Right atrium auricular region (tissue), 2 donors: Measurements from ENCODE around the gene PC. TPM values are rescaled to one million over a fixed set of nuclear protein-coding genes. Genes with fewer than 3 reads are reported as not detected.

Experiments
- DNase-seq: peaks from one replicate; pipeline ENCODE4 v3.0.0-alpha.2; 2019; ENCODE audit warnings: low spot score
- H3K27ac ChIP-seq, 2 donors: fragments of 200-600 bp; sonication (generic); 1 replicate in 1 of 2; 2 replicates in 1 of 2; pipeline ENCODE4 v1.5.1; 2016 to 2019
- H3K27me3 ChIP-seq, 2 donors: fragments of 200-600 bp; sonication (generic); one replicate each; pipeline versions ENCODE4 v1.5.1 to v1.6.0; 2017 to 2019
- H3K36me3 ChIP-seq: fragments of 200-600 bp; sonication (generic); one replicate; pipeline ENCODE4 v1.5.1; 2016
- H3K4me1 ChIP-seq, 2 donors: fragments of 200-600 bp; sonication (generic); one replicate each; pipeline versions ENCODE4 v1.5.1 to v1.6.0; 2017 to 2019
- H3K4me3 ChIP-seq, 2 donors: fragments of 200-600 bp; sonication (generic); 1 replicate in 1 of 2; 2 replicates in 1 of 2; pipeline ENCODE4 v1.5.1; 2017 to 2019; ENCODE audit warnings: mild to moderate bottlenecking in 1 of 2, moderate library complexity in 1 of 2
- H3K9me3 ChIP-seq, 2 donors: fragments of 200-600 bp; sonication (generic); one replicate each; pipeline ENCODE4 v1.5.1; 2019
- total RNA-seq, 2 donors: library from RNA; depleted of rRNA; stranded (reverse); fragments of >200 nt; gene quantifications; one replicate each; pipeline ENCODE4 v1.1.0, GENCODE V29; 2016
- TF ChIP-seq, protein P1 (sequence below), 2 donors: fragments of 200-600 bp; sonication (generic); IDR thresholded peaks; one replicate each; pipeline ENCODE4 v1.5.1; 2019; ENCODE audit warnings: antibody characterized with exemption in 2 of 2

The PC gene
- total RNA-seq, 2 donors from 2014 or later = 8.6 to 9.3 TPM

DNA sequence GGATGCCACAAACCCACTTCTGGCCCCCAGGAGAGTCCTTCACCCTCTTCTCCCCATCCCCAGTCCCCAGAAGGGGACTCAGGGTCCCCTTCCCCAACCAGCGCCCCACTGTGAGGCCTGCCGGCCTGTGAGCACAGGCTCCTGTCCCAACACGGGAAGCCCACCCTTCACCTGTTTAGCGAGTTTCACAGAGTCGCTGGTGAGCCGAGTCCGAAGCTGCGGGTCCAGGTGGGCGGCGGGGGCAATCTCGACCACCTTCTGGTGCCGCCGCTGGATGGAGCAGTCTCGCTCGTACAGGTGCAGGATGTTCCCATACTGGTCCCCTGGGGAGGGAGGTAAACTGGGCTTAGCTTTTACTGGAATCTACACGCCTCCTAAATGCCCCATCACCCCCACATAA is 88.1 kb downstream of the PC start:
- Histone ChIP-seq H3K27ac (no peak overlapping the region), H3K4me1 (no peaks in the 10 kb centered on the region), H3K36me3 (no peaks in the 10 kb centered on the region), H3K4me3 (no peak overlapping the region), H3K9me3 (no peaks in the 10 kb centered on the region), H3K27me3 (no peaks in the 10 kb centered on the region)
- no peak for DNase-seq
- TF ChIP-seq, protein P1, sequence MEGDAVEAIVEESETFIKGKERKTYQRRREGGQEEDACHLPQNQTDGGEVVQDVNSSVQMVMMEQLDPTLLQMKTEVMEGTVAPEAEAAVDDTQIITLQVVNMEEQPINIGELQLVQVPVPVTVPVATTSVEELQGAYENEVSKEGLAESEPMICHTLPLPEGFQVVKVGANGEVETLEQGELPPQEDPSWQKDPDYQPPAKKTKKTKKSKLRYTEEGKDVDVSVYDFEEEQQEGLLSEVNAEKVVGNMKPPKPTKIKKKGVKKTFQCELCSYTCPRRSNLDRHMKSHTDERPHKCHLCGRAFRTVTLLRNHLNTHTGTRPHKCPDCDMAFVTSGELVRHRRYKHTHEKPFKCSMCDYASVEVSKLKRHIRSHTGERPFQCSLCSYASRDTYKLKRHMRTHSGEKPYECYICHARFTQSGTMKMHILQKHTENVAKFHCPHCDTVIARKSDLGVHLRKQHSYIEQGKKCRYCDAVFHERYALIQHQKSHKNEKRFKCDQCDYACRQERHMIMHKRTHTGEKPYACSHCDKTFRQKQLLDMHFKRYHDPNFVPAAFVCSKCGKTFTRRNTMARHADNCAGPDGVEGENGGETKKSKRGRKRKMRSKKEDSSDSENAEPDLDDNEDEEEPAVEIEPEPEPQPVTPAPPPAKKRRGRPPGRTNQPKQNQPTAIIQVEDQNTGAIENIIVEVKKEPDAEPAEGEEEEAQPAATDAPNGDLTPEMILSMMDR (IDR thresholded peaks at IDR 0.05) = no peak

DNA sequence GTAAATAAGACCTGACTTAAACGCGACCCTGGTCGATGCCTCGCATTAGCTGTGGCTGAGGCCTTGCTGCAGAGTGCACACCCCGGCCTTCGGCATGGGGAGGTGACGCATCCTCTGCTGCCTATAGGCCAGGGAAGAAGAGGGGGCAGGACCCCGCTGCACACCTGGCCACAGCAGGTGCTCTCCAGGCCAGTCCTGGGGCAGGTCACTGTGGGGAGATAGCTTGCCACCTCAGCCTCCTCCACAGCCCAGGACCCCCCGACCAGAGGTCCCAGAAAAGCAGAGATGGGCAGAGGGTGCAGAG is 88.7 kb downstream of the PC start:
- no peak for DNase-seq
- Histone ChIP-seq H3K4me1 (no peaks in the 10 kb centered on the region), H3K9me3 (no peaks in the 10 kb centered on the region), H3K36me3 (no peaks in the 10 kb centered on the region), H3K27me3 (no peaks in the 10 kb centered on the region), H3K4me3 (no peak overlapping the region), H3K27ac (no peak overlapping the region)
- TF ChIP-seq, protein P1 (IDR thresholded peaks at IDR 0.05) = no peak

DNA sequence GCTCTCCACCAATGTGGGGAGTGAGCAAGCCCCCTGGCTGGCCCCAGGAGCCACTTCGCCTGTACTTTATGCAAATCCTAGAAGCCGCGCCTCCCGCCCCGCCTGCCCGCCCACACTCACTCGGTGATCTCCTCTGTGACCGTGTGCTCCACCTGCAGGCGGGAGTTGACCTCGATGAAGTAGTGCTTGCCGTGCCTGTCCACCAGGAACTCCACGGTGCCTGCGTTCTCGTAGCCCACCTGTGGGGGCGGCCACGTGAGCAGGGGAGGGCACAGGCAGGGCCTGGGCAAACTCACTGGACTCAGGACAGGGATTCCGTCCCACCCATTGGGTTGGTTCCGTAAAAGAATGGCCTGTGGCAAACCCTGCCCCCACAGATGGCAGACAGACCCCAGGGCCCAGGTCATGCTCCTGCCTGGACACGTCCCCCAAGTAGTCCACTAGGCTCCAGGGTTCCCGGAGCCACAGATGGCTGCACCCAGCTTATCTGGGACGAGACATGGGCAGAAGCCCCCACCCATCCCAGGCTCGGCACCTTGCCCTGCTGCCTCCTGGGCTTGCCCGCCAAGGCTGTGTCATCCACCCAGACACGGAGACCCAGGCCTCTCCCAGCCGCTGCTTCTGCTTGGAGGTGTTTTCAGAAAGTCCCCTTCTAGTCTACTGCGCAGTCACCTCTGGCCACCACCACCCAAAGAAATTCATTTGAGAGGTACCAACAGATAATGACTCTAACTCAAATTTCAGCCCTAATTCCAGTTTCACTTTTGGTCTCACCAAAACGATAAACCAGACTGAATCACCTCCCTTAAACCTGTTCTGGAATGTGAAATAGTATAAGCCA is 89.2 kb downstream of the PC start:
- no peaks in the 10 kb centered on the region for H3K9me3 ChIP-seq
- no peaks in the 10 kb centered on the region for H3K36me3 ChIP-seq
- H3K27ac ChIP-seq = no peak overlapping the region
- no peaks in the 10 kb centered on the region for H3K4me1 ChIP-seq
- DNase-seq = no peak
- TF ChIP-seq, protein P1 (IDR thresholded peaks at IDR 0.05) = no peak
- H3K27me3 ChIP-seq = no peaks in the 10 kb centered on the region
- H3K4me3 ChIP-seq = no peak overlapping the region

DNA sequence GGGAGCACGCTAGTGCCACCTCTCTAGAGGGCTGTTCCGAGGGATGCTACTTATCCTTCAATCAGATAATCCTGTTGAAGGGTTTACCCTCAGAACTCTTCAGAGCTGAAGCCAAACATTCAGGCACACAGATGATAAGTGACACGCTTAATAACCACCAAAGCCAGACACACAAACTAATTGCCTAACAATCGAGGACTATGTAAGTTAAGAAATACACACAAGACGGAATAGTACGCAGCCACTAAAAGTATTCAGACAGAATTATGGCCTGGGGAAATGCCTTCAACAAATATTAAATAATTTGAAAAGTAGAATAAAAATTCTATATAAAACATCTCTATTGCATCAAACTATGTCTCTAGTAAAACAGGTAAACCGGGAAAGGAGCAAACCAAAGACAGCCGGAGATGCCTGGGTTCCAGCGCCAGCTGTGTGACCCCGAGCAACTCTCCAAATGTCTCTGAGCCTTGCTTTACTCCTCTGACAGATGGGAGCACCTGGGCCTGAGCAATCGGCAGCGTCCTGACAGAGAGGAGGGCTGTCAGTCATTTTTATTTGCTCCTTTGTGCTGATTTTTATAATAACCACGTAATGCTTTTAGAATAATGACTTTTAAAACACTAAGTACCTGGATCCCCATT is 90.0 kb downstream of the PC start:
- TF ChIP-seq, protein P1 (IDR thresholded peaks at IDR 0.05) = no peak
- no peaks in the 10 kb centered on the region for H3K4me1 ChIP-seq
- H3K27me3 ChIP-seq = no peaks in the 10 kb centered on the region
- no peaks in the 10 kb centered on the region for H3K36me3 ChIP-seq
- H3K4me3 ChIP-seq = no peak overlapping the region
- H3K9me3 ChIP-seq = no peaks in the 10 kb centered on the region
- no peak for DNase-seq
- H3K27ac ChIP-seq = no peak overlapping the region

DNA sequence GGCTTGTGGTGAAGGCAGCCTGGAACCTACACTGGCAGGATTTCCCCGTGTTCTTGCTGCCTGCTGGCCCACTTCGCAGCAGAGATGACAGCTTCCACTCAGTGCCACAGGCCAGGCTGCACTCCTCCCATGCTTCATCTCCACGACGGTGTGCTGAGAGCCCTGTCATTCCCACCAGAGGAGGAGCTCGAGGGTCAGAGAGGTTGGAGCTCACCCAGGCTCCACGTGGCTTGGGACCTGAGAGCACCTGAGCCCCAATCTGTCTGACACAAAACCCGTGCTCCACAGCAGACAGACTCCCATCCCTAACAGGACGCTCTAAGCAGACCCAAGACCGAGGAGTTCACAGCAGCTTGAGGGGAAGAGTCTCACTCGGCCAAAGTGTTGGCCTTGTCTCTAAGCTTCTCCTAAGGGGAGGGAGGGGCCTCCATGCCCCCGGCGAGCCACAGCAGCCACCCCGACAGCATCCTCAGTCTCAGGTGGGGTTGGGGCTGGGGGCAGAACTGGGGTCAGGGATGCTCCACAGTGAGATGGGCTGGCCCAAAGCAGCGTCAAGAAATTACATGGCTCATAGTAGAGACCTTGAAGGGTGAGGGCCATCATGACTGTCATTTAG is 90.7 kb downstream of the PC start:
- Histone ChIP-seq H3K27me3 (no peaks in the 10 kb centered on the region), H3K27ac (no peak overlapping the region), H3K4me3 (no peak overlapping the region), H3K9me3 (no peaks in the 10 kb centered on the region), H3K36me3 (no peaks in the 10 kb centered on the region), H3K4me1 (no peaks in the 10 kb centered on the region)
- TF ChIP-seq, protein P1 (IDR thresholded peaks at IDR 0.05) = no peak
- no peak for DNase-seq
